Stomach (tissue), 9 donors: ENCODE data around the gene DAGLB. TPM values are rescaled to one million over a fixed set of nuclear protein-coding genes. Genes with fewer than 3 reads are reported as not detected.

Experiments used
- DNase-seq, 2 donors: peaks; one replicate each; pipeline versions ENCODE4 v3.0.0 to v3.0.0-alpha.2; 2013 to 2019
- H3K27ac ChIP-seq, 5 donors: fragments of 200-600 bp in 4 of 5; sonication (generic) in 4 of 5; one replicate each; pipeline ENCODE4 v1.5.1; 2013 to 2019; ENCODE audit warnings: mild to moderate bottlenecking in 1 of 5, moderate library complexity in 1 of 5
- H3K27me3 ChIP-seq, 3 donors: fragments of 200-600 bp; sonication (generic); one replicate each; pipeline ENCODE4 v1.5.1; 2017 to 2019; ENCODE audit warnings: mixed run types in 1 of 3
- H3K36me3 ChIP-seq, 4 donors: fragments of 200-600 bp; sonication (generic); 1 replicate in 3 of 4; 2 replicates in 1 of 4; pipeline ENCODE4 v1.5.1; 2016 to 2019
- H3K4me1 ChIP-seq, 4 donors: fragments of 200-600 bp; sonication (generic); one replicate each; pipeline ENCODE4 v1.5.1; 2016 to 2019
- H3K4me3 ChIP-seq, 4 donors: fragments of 200-600 bp; sonication (generic) in 3 of 4; one replicate each; pipeline ENCODE4 v1.5.1; 2016 to 2019; ENCODE audit warnings: mild to moderate bottlenecking in 1 of 4
- H3K9me3 ChIP-seq, 4 donors: fragments of 200-600 bp; sonication (generic); one replicate each; pipeline ENCODE4 v1.5.1; 2016 to 2019
- EP300 ChIP-seq: sonication (generic); formaldehyde crosslinking; IDR thresholded peaks from one replicate; pipeline ENCODE4 v1.6.1; 2017; ENCODE audit warnings: antibody characterized with exemption
- POLR2A ChIP-seq, 4 donors: fragments of 450-650 bp; IDR thresholded peaks; one replicate each; pipeline ENCODE4 v1.6.1; 2016; ENCODE audit warnings: antibody characterized with exemption in 4 of 4, control low read depth in 2 of 4, mild to moderate bottlenecking in 1 of 4, moderate library complexity in 1 of 4
- POLR2AphosphoS5 ChIP-seq, 3 donors: sonication (generic); formaldehyde crosslinking; IDR thresholded peaks; one replicate each; pipeline ENCODE4 v1.6.1; 2016; ENCODE audit warnings: antibody characterized with exemption in 3 of 3
- WGBS, 5 donors: extraction: QIAGEN DNeasy Blood & Tissue Kit in 3 of 5; methylation state at CpG; one replicate each; pipeline versions ENCODE4 v1.1.5 to v1.1.7; 2013 to 2018; 5-methylcytosine and 5-hydroxymethylcytosine counted together
- intact Hi-C: fragments of 100-400 bp; cut with DNase I; formaldehyde crosslinking; loops from one replicate; pipeline ENCODE4 v1.15.1; 2023; ENCODE audit warnings: low total_unique reads
- polyA plus RNA-seq, 3 donors: library from polyadenylated mRNA; stranded (reverse); fragments of 200-250 nt; gene quantifications; one replicate each; pipeline ENCODE4 v1.2.3, GENCODE V29; 2013
- total RNA-seq, 5 donors: library from RNA; depleted of rRNA; stranded (reverse); fragments of >200 nt; gene quantifications; one replicate each; pipeline versions ENCODE4 v1.1.0 to v1.2.3, GENCODE V29; 2014 to 2016
- TF ChIP-seq, protein P1 (sequence below), 7 experiments: fragments of 450-650 bp in 4 of 7; fragments of 200-600 bp in 3 of 7; sonication (generic) in 3 of 7; IDR thresholded peaks; one replicate each; pipeline ENCODE4 v1.5.1; 2016 to 2019; ENCODE audit warnings: antibody characterized with exemption in 7 of 7, control low read depth in 2 of 7, mild to moderate bottlenecking in 1 of 7
- donor health status: healthy with polysubstance abuse.
- donor health status: Bipolar disorder and iron deficiency.
- donor health status: healthy.

Gene DAGLB
- total and polyA plus RNA-seq, 8 donors: 4.7 to 23.7 (median 9.1) TPM

- intact Hi-C loops: no loop called here
- Histone ChIP-seq H3K4me1 (no peaks in the 10 kb centered on the region), H3K27me3 (no peaks in the 10 kb centered on the region), H3K36me3 (no peaks in the 10 kb centered on the region), H3K9me3 (no peaks in the 10 kb centered on the region), H3K4me3 (no peak overlapping the region), H3K27ac (no peak overlapping the region)
- DNase-seq: no peak
- 86 to 92% (median 88%) methylated on average over 6 of the region's 6 CpGs for WGBS, 5 donors
- TF ChIP-seq POLR2A (IDR thresholded peaks at IDR 0.05) (no peak), EP300 (no peak), POLR2AphosphoS5 (IDR thresholded peaks at IDR 0.05) (no peak)
- TF ChIP-seq, protein P1, sequence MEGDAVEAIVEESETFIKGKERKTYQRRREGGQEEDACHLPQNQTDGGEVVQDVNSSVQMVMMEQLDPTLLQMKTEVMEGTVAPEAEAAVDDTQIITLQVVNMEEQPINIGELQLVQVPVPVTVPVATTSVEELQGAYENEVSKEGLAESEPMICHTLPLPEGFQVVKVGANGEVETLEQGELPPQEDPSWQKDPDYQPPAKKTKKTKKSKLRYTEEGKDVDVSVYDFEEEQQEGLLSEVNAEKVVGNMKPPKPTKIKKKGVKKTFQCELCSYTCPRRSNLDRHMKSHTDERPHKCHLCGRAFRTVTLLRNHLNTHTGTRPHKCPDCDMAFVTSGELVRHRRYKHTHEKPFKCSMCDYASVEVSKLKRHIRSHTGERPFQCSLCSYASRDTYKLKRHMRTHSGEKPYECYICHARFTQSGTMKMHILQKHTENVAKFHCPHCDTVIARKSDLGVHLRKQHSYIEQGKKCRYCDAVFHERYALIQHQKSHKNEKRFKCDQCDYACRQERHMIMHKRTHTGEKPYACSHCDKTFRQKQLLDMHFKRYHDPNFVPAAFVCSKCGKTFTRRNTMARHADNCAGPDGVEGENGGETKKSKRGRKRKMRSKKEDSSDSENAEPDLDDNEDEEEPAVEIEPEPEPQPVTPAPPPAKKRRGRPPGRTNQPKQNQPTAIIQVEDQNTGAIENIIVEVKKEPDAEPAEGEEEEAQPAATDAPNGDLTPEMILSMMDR (IDR thresholded peaks at IDR 0.05): no peak
These were observed 48.0 kb upstream of the DAGLB start for GRCh38 chr7:6495597-6496262.

- H3K27ac ChIP-seq: no peak overlapping the region
- no peak overlapping the region for H3K4me3 ChIP-seq
- no peaks in the 10 kb centered on the region for H3K27me3 ChIP-seq
- H3K9me3 ChIP-seq: no peaks in the 10 kb centered on the region
- WGBS, 5 donors: 74 to 91% (median 81%) methylated on average over 2 of the region's 2 CpGs
- intact Hi-C loops: no loop called here
- TF ChIP-seq, protein P1 (IDR thresholded peaks at IDR 0.05): no peak
- TF ChIP-seq POLR2AphosphoS5 (IDR thresholded peaks at IDR 0.05) (no peak), POLR2A (IDR thresholded peaks at IDR 0.05) (no peak), EP300 (no peak)
- no peak for DNase-seq
- no peaks in the 10 kb centered on the region for H3K36me3 ChIP-seq
- no peaks in the 10 kb centered on the region for H3K4me1 ChIP-seq
These were observed 46.6 kb upstream of the DAGLB start for GRCh38 chr7:6494365-6494764.

GRCh38 chr7:6491194-6491593 is 43.4 kb upstream of the DAGLB start:
- H3K4me3 ChIP-seq: no peak overlapping the region
- H3K27me3 ChIP-seq: no peaks in the 10 kb centered on the region
- intact Hi-C loops: no loop called here
- H3K36me3 ChIP-seq: no peaks in the 10 kb centered on the region
- H3K9me3 ChIP-seq: no peaks in the 10 kb centered on the region
- TF ChIP-seq POLR2AphosphoS5 (IDR thresholded peaks at IDR 0.05): no peak
- TF ChIP-seq POLR2A (IDR thresholded peaks at IDR 0.05): no peak
- TF ChIP-seq, protein P1 (IDR thresholded peaks at IDR 0.05): no peak
- no peak for TF ChIP-seq EP300
- no peaks in the 10 kb centered on the region for H3K4me1 ChIP-seq
- DNase-seq: no peak
- H3K27ac ChIP-seq: no peak overlapping the region
- 81 to 91% (median 86%) methylated on average over 10 of the region's 10 CpGs for WGBS, 5 donors

DNA sequence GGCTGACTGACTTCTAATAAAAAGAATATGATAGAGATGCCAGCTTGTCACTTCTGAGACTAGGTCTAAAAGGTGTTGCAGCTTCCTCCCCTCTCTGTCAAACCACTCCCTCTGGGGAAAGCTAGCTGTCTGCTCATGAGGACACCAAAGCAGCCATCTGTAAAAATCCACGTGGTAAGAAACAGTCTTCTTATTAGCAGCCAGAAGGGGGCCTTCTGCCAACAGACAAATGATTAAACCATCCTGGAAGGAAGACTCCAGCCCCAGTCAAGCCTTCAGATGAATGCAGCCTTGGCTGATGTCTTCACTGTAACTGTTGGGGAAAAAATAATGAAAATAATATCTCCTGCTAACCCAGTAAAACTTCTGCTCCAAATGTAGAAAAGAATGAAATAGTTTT is 41.9 kb upstream of the DAGLB start:
- intact Hi-C loops: no loop called here
- H3K27ac ChIP-seq: no peak overlapping the region
- H3K4me1 ChIP-seq: peaks cover 0 to 5% (median 3%) of the 10 kb centered on the region in 4 donors
- H3K36me3 ChIP-seq: no peaks in the 10 kb centered on the region
- WGBS, 5 donors: 20 to 46% (median 33%) methylated on average over 1 of the region's 1 CpG
- TF ChIP-seq EP300 (no peak), POLR2A (IDR thresholded peaks at IDR 0.05) (no peak), POLR2AphosphoS5 (IDR thresholded peaks at IDR 0.05) (no peak)
- TF ChIP-seq, protein P1 (IDR thresholded peaks at IDR 0.05): no peak
- no peaks in the 10 kb centered on the region for H3K27me3 ChIP-seq
- H3K9me3 ChIP-seq: no peaks in the 10 kb centered on the region
- H3K4me3 ChIP-seq: no peak overlapping the region
- no peak for DNase-seq
